IPS-NIHi7 (cell line): Measurements from ENCODE around the gene NDUFV1.
"Not testable (repeated sequence)": the region's sequence is repeated elsewhere in the genome, so short reads cannot be mapped to it uniquely, and the experiment has no call there.

Experiments used
- DNase-seq: peaks from one replicate; pipeline ENCODE4 v3.0.0; 2012; ENCODE audit warnings: mixed read lengths; ENCODE audit errors: extremely low spot score

The NDUFV1 gene

GRCh38 chr11:67627812-67628624 is 21.3 kb downstream of the NDUFV1 start:
- DNase-seq = no peak

GRCh38 chr11:67628710-67629385 is 22.1 kb downstream of the NDUFV1 start:
- no peak for DNase-seq

GRCh38 chr11:67629386-67630227 is 22.9 kb downstream of the NDUFV1 start, which contains the start of gene NUDT8:
TSS of gene NUDT8 (minus strand) at chr11:67629937. CDS start at chr11:67629911, 26 bp downstream.
- DNase-seq = no peak

- peak; percentile 96 for DNase-seq
Measured at GRCh38 chr11:67630228-67630942, 23.6 kb downstream of the NDUFV1 start.

GRCh38 chr11:67630943-67631331 is 24.2 kb downstream of the NDUFV1 start:
- DNase-seq = no peak

GRCh38 chr11:67631411-67631810 is 24.7 kb downstream of the NDUFV1 start:
- no peak for DNase-seq

- DNase-seq = no peak
Measured at GRCh38 chr11:67631853-67632174, 25.1 kb downstream of the NDUFV1 start.

- DNase-seq = no peak
Measured at GRCh38 chr11:67632175-67632981, 25.6 kb downstream of the NDUFV1 start.

- DNase-seq = peak; percentile 3
Measured at GRCh38 chr11:67632982-67633755, 26.4 kb downstream of the NDUFV1 start.

GRCh38 chr11:67633758-67634365 is 27.1 kb downstream of the NDUFV1 start:
- DNase-seq = peak; percentile 3

- DNase-seq = peak; percentile 4
Measured at GRCh38 chr11:67634366-67635230, 27.9 kb downstream of the NDUFV1 start.

GRCh38 chr11:67635231-67635521 is 28.4 kb downstream of the NDUFV1 start:
- no peak for DNase-seq

GRCh38 chr11:67636962-67637361 is 30.2 kb downstream of the NDUFV1 start:
- no peak for DNase-seq

- DNase-seq = not testable (repeated sequence)
Measured at GRCh38 chr11:67637441-67637840, 30.7 kb downstream of the NDUFV1 start.

GRCh38 chr11:67638535-67639437 is 32.0 kb downstream of the NDUFV1 start:
- DNase-seq = peak; percentile 5

GRCh38 chr11:67639438-67639859 is 32.7 kb downstream of the NDUFV1 start, which contains the start of gene TBX10:
TSS of gene TBX10 (minus strand) at chr11:67639763. CDS start at chr11:67639472, 291 bp downstream.
- DNase-seq = peak; percentile 6

GRCh38 chr11:67640021-67640757 is 33.5 kb downstream of the NDUFV1 start:
- DNase-seq = peak; percentile 85
